Measurements from ENCODE around the gene SERPINB13.

SERPINB13 gene

DNA sequence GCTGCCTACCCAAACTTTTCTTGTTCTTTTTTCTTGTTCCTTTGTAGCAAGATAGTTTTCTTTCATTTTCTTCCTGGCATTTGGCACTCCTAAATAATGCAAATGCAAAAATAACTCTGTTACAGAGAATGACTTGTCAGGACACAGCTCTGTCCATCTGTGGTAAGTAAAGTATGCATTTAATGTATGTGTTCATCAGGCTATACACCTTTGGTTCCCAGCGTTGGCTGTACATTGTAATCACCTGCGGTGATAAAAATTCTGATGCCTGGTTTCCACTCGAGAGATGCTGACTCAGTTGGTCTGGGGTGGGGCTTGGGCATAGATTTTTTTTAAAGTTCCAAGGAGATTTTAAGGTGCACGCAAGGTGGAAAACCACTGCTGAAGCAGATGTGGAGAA lies at the start of gene SERPINB13:
TSS of gene SERPINB13 (plus strand) at position 378 of the 400 bp plus-strand sequence. CDS start 1,325 bp downstream, outside the sequence.
- FAIRE-seq = no peak

GRCh38 chr18:63539904-63540510 lies 47.1 kb upstream of the SERPINB13 start:
- FAIRE-seq = no peak

DNA sequence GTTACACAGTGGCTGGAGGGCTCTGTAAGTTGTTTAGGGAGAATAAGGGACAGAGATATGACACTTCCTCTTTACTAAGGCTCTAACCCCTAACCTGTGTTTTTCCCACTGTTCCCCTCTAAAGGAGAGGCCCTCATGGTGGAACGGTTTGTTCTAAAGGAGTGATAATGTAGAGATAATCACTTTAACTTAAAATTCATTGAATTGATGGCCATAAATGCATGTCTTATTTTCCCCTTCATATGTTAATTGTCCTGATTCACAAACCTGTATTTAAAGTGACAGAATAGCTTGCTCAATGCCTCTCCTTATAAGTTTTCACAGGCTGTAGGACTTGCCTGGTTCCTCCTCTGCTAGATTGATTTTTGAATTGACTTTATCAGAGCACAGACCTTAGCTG lies 45.1 kb upstream of the SERPINB13 start, which contains the start of gene SERPINB12:
TSS of gene SERPINB12 (plus strand) at position 301 of the 400 bp plus-strand sequence. CDS start 13,791 bp downstream, outside the sequence.
- no peak for FAIRE-seq

GRCh38 chr18:63544017-63544416 lies 43.1 kb upstream of the SERPINB13 start:
- FAIRE-seq = no peak

DNA sequence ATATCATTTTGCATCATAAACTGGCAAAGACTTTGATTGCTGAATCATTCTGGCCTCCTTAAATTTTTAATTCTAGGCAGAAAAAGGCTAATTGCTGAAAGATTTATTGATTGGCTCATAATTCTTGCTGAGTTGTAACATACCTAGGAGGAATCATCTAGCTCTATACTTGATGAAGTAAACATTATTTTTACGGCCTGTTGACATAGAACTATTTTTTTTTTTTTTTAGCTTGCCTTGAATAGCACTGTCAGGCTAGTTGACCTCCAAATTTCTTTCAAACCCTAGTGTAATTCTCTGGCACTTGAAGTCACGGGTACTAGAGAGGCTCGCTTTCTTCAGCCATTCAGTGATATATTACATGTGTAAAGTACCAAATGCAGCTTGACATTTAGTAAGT lies 42.1 kb upstream of the SERPINB13 start:
- FAIRE-seq = no peak

- FAIRE-seq = no peak
These were observed 37.1 kb upstream of the SERPINB13 start for GRCh38 chr18:63550068-63550467.

DNA sequence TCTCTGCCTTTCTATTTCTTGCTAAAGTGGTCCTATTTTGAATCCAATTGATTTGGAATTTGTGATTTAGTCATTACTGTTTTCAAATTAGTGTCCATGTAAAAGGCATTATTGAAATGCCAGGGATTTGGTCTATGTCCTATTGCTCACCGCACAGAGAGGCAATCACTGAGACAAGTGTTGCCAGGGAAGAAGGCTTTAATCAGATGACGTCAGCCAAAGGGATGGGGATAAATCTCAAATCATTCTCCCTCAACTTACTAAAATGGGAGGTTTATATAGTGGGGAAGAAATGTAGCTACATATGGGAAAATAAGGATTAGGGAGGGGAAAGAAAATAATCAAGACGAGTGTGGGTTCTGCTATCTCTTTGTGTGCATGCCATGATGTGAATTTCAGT lies 35.4 kb upstream of the SERPINB13 start:
- FAIRE-seq = no peak

GRCh38 chr18:63552581-63552980 lies 34.6 kb upstream of the SERPINB13 start:
- no peak for FAIRE-seq

DNA sequence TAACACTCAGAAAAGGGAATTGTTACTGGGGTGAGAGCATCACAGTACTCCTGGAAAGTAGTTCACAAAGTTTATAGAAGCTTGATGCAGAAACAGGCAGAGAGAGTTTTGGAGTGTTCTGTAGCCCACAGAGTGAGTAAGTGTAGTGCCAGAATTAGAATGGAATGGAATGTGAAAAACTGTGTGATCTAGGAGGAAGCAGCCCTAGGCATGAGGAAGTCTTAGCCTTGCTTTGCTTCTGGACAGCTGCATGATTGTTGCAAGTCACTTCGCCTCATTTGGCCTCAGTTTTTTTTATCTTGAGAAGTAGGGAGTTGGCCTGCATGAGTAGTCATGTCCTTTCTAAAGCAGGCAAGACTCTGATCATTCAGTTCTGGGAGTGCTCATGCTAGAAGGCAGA lies 34.1 kb upstream of the SERPINB13 start:
- FAIRE-seq = no peak

DNA sequence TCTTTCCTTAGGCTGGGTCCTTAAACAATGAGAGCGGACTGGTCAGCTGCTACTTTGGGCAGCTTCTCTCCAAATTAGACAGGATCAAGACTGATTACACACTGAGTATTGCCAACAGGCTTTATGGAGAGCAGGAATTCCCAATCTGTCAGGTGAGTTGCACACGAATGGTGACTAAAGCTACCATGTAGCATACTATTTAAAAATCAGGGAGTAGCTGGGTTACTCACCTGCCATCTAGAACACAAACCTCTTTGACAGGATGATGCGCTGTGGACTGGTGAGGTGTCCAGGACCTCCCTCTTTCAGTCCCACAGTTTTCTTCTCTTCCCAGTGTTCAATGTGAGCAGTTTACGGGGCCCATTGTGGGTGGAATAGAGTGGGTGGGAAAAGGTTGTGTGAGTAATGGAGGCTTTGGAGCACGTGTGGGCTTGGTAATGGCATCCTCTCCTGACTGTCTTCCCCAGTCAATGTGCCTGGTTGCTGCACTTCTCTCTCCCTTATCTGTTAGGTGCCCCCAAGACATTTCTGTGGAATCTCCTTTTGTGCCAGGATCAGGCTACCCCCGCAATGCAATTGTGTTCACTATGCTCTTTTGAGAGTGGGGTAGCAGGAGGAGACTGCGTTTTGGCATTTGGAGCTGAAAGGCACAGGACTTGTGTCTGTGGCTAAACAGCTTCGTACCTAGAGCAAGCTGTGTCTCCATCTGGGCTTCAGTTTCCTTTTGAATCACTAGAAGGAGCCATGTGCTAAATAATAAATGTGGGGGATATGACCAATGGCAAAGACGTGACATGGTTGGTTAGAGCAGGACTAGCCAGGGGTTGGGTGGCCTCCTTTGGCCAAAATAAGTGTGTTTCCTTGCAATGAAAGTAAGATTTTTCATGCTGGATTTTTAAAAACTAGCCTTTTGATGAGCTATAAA lies 27.3 kb upstream of the SERPINB13 start:
- no peak for FAIRE-seq

DNA sequence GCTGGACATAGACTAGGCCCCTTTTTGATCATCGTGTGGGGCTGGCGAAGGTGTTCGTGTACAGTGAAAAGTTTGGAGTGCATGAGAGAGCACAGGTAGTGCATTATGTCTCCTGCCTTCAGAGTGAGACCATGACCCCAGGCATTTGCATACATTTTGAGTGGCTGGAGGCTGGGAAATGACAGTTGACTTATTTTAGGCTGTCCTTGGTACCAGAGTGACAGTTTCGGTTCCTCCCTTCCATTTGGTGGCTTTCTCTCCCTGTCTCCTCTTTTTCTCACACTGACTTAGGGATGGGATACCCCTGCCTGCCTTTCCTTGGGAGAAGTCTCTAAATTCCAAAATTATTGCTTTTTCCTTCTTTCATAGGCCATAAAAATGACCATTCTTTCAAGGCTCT lies 24.9 kb upstream of the SERPINB13 start:
- no peak for FAIRE-seq

GRCh38 chr18:63564021-63564420 lies 23.1 kb upstream of the SERPINB13 start:
- FAIRE-seq = no peak

DNA sequence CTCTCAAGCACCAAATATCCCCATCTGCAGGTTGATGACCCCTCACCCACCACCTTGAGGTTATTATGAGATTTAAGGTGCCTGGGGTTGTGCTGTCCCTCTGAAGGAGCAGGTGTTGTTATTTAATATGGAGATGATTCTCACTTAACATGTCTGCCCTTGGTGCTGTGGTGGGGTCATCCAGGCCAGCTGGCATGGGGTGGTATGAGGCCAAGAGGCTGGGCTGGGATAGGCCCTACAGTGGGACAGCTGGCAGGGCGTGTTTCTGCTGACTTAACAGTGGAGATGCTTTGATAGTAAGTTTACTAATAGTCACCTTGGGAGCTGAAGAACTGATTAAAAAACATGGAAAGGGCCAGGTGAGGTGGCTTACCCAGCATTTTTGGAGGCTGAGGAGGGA lies 22.6 kb upstream of the SERPINB13 start:
- no peak for FAIRE-seq

GRCh38 chr18:63567276-63567675 lies 19.9 kb upstream of the SERPINB13 start:
- FAIRE-seq = no peak

DNA sequence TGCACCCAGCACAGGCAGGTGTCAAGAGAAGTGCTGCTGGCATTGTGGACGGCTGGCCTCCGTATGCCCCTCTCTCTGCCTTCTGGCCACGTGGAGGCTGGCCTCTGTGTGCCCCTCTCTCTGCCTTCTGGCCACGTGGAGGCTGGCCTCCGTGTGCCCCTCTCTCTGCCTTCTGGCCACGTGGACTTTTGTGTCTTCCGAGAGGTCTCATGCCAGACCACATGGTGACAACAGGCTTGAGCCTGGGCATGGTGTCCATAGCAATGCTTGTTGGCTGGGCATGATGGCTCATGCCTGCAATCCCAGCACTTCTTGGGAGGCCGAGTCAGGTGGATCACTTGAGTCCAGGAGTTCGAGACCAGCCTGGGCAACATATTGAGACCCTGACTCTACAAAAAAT lies 19.3 kb upstream of the SERPINB13 start:
- no peak for FAIRE-seq

DNA sequence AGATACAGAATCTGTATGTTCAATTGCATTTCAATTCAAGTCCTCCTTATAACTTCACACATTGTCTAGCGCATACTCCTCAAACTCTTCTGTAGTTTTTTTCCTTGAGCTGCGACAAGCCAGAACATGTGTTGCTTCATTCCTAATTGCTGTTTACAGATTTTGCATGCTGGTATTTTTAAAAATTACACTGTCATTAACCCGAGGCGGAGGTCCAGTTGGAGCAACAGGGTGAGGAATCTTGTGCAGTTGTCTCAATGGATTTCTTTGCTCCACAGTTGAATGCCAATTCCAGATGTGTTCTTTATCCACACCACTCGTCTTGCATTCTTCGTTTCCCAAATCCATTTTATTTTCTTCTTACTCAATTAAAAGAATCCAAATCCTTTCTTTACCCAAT lies 16.4 kb upstream of the SERPINB13 start:
- no peak for FAIRE-seq

GRCh38 chr18:63575681-63576080 lies 11.5 kb upstream of the SERPINB13 start:
- no peak for FAIRE-seq

- peak; percentile 82 for FAIRE-seq
These were observed 8.7 kb upstream of the SERPINB13 start for GRCh38 chr18:63578357-63578958.

GRCh38 chr18:63579616-63580015 lies 7.5 kb upstream of the SERPINB13 start:
- FAIRE-seq = no peak

GRCh38 chr18:63585988-63586387 lies 1.2 kb upstream of the SERPINB13 start:
- FAIRE-seq = no peak

GRCh38 chr18:63586431-63586830 lies 712 bp upstream of the SERPINB13 start:
- FAIRE-seq = no peak

DNA sequence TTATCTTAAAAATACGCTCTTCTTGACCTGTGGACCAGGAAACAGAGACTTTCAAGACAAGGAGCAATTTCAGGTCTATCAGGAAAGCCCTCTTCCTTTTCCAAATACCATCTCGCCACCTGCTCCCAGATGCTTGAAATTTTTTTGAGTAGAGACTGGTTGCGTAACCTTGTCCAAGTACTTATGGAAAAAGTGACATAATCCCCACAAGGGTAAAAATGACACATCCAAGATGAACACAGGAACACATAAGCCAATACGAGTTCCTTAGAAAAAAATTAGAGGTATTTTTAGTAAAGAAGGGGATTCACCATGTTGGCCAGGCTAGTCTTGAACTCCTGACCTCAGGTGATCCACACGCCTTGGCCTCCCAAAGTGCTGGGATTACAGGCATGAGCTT lies 1.8 kb downstream of the SERPINB13 start:
- no peak for FAIRE-seq

DNA sequence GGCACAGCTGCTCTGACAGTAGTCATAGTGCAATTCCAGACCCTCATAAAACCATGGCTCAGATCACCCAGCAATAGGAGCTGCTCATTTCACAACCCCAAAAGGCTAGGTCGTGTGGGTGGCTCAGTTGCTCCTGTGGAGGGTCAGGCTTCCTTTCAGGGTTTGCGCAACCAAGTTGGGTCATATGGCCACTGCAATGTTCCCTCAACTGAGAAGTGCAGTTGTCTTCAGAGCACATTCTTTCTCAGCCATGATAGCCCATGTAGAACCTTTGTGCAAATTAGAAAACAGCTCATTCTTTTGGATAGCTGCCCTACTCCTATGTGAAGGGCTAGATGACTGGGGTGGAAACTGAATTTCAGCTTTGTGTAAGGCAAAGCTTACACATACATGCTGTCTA lies 3.2 kb downstream of the SERPINB13 start:
- FAIRE-seq = no peak

Measured in G401.6 (cell line).